ENCODE results near the gene XPO6. TPM values are rescaled to one million over a fixed set of nuclear protein-coding genes. Genes with fewer than 3 reads are reported as not detected.

XPO6 gene
- total and polyA plus RNA-seq, 4 donors: 28.0 to 103 (median 86.8) TPM

DNA sequence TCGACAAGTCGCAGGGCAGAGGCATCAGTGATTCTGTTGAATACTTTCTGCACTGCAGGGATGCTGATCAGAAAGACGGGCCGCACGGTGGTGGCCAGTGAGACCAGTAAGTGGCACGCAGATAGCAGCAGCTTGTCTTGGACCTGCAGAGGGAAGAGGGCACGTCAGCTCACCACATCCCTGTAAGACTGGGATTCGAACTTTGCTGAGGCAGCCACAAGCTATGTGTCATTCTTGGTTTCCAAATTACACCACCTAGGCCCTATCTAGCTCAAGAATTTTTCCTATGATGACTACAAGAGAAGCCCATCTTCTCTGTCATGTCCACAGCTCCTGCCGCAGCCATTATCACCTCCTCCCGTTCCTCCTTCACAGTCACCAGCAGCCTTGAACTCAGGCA lies 98.9 kb downstream of the XPO6 start:
- peaks cover 3 to 14% of the 10 kb centered on the region in 2 donors for H3K36me3 ChIP-seq (ENCODE audit: control insufficient read depth in 1 of 2, insufficient read depth in 2 of 2, low read length in 1 of 2)

DNA sequence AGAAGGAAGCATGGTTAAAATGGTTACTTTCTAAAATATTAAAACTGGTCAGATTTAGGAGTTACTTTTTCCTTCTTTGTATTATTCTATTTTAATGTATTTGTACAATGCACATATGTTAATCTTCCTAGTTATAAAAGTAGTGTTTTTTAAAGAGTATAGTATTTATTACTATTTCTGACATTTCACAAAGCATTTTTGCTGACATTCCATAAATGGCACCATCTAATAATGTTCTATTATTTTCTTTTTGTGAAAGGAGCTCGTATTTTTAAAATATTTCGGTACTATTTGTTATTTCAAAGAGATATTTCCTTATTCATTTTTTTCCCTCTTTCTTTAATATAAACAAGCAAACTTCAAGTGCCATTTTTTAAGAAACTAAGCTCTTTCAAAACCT lies 100.8 kb downstream of the XPO6 start:
- peaks cover 3 to 23% of the 10 kb centered on the region in 2 donors for H3K36me3 ChIP-seq (ENCODE audit: control insufficient read depth in 1 of 2, insufficient read depth in 2 of 2, low read length in 1 of 2)

More for the DNA sequence above, 98.9 kb downstream of the XPO6 start:
- no peak overlapping the region for H3K27ac ChIP-seq (ENCODE audit: low read depth in 1 of 2, low read length in 2 of 2)
- no peak overlapping the region for H3K4me3 ChIP-seq (ENCODE audit: low read length in 2 of 2)
- WGBS, 2 donors: 92 to 93% methylated on average over 10 of the region's 10 CpGs
- H3K4me1 ChIP-seq (ENCODE audit: control insufficient read depth in 1 of 2, insufficient read depth in 2 of 2, low read length in 2 of 2): no peaks in the 10 kb centered on the region
- no peaks in the 10 kb centered on the region for H3K9me3 ChIP-seq (ENCODE audit: control insufficient read depth, low read length)
- intact Hi-C loops (cut with DNase I): no loop called here
- no peaks in the 10 kb centered on the region for H3K27me3 ChIP-seq (ENCODE audit: control insufficient read depth in 1 of 2, insufficient read depth in 2 of 2, low read length in 1 of 2)
- no peak for DNase-seq
- ATAC-seq (ENCODE audit: low FRiP score): no peak

DNA sequence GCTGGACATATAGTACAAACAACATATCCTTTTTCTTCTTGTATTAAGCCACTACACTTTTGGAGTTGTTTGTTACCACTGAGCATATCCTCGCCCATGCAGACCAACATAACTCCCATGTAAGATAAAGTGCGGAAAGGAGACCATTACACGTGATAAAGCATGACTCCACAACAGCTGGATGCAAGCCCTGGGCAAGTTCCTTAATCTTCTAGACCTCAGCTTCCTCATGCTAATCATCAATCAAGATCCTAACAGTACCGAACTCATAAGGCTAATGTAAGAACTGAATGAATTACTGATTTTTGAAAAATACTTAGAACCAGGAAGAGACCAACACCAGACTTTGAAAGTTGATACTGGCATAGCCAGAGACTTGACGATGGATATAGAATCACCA lies 101.3 kb downstream of the XPO6 start:
- Histone ChIP-seq H3K9me3 (ENCODE audit: control insufficient read depth, low read length) (no peaks in the 10 kb centered on the region), H3K4me3 (ENCODE audit: low read length in 2 of 2) (no peak overlapping the region), H3K27ac (ENCODE audit: low read depth in 1 of 2, low read length in 2 of 2) (no peak overlapping the region), H3K27me3 (ENCODE audit: control insufficient read depth in 1 of 2, insufficient read depth in 2 of 2, low read length in 1 of 2) (no peaks in the 10 kb centered on the region), H3K36me3 (ENCODE audit: control insufficient read depth in 1 of 2, insufficient read depth in 2 of 2, low read length in 1 of 2) (peaks cover 0 to 24% of the 10 kb centered on the region in 2 donors), H3K4me1 (ENCODE audit: control insufficient read depth in 1 of 2, insufficient read depth in 2 of 2, low read length in 2 of 2) (no peaks in the 10 kb centered on the region)
- peak in 1 of 2 donors; percentile 44 for DNase-seq
- WGBS, 2 donors: 68 to 69% methylated on average over 5 of the region's 5 CpGs
- intact Hi-C loops (cut with DNase I): no loop called here
- ATAC-seq (ENCODE audit: low FRiP score): no peak

More for the DNA sequence above, 100.8 kb downstream of the XPO6 start:
- 9 to 10% methylated on average over 2 of the region's 2 CpGs for WGBS, 2 donors
- no peaks in the 10 kb centered on the region for H3K27me3 ChIP-seq (ENCODE audit: control insufficient read depth in 1 of 2, insufficient read depth in 2 of 2, low read length in 1 of 2)
- H3K9me3 ChIP-seq (ENCODE audit: control insufficient read depth, low read length): no peaks in the 10 kb centered on the region
- DNase-seq (no peak), ATAC-seq (ENCODE audit: low FRiP score) (no peak)
- intact Hi-C loops (cut with DNase I): no loop called here
- no peak overlapping the region for H3K4me3 ChIP-seq (ENCODE audit: low read length in 2 of 2)
- H3K27ac ChIP-seq (ENCODE audit: low read depth in 1 of 2, low read length in 2 of 2): no peak overlapping the region
- no peaks in the 10 kb centered on the region for H3K4me1 ChIP-seq (ENCODE audit: control insufficient read depth in 1 of 2, insufficient read depth in 2 of 2, low read length in 2 of 2)

DNA sequence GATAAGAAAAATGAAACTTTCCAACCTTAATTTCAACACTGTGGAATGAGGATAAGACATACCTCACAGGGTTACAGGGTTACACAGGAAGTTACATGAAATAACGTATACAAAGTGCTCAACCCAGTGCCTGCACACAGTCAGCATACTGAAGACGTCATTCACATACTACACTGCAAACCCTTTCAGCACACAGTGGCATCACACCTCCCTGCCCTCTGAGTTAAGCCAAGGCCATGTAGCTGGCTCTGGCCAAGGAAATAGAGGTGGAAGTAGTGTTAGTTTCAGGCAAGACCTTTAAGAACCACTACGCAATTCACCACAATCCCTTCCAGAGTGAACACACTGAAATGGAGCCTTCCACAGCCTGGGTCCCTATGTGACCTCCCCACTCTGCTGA lies 101.7 kb downstream of the XPO6 start:
- no peaks in the 10 kb centered on the region for H3K27me3 ChIP-seq (ENCODE audit: control insufficient read depth in 1 of 2, insufficient read depth in 2 of 2, low read length in 1 of 2)
- DNase-seq (no peak), ATAC-seq (ENCODE audit: low FRiP score) (peak; percentile 26)
- no peaks in the 10 kb centered on the region for H3K4me1 ChIP-seq (ENCODE audit: control insufficient read depth in 1 of 2, insufficient read depth in 2 of 2, low read length in 2 of 2)
- no peak overlapping the region for H3K27ac ChIP-seq (ENCODE audit: low read depth in 1 of 2, low read length in 2 of 2)
- intact Hi-C loops (cut with DNase I): no loop called here
- H3K9me3 ChIP-seq (ENCODE audit: control insufficient read depth, low read length): no peaks in the 10 kb centered on the region
- no peak overlapping the region for H3K4me3 ChIP-seq (ENCODE audit: low read length in 2 of 2)
- 40 to 53% methylated on average over 3 of the region's 3 CpGs for WGBS, 2 donors
- peaks cover 0 to 24% of the 10 kb centered on the region in 2 donors for H3K36me3 ChIP-seq (ENCODE audit: control insufficient read depth in 1 of 2, insufficient read depth in 2 of 2, low read length in 1 of 2)

DNA sequence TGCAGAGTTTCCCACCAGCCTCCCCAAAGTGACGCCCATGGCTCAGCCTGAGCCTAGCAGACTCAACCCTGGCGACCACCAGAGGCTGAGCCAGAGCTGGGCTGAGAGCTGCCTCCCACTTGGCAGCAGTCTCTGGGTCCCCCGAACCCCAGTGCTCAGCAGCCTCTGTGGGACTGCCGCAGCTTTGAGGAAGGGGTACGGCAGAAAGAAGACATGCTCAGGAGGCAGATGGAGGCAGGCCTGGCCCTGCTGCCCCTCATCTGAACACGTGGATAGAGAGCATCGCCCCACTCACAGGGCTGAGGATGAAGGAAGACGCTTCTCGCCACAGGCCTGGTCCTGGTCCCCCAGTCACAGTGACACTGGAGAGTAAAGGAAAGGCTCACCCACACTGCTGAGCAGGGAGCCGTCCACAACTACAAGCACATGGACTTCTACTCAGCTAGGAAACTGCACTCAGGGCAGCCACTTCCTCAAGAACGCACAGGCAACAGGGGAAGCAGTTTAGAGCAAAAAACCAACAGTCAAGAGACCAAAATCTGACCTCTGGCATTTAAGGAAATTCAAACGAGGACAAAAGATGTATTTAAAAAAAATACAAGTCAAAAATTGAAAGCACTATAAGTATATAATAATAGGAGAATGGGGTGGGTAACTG lies 103.0 kb downstream of the XPO6 start:
- ATAC-seq (ENCODE audit: low FRiP score): no peak
- WGBS, 2 donors: 81 to 84% methylated on average over 12 of the region's 12 CpGs
- H3K4me1 ChIP-seq (ENCODE audit: control insufficient read depth in 1 of 2, insufficient read depth in 2 of 2, low read length in 2 of 2): no peaks in the 10 kb centered on the region
- no peaks in the 10 kb centered on the region for H3K9me3 ChIP-seq (ENCODE audit: control insufficient read depth, low read length)
- H3K36me3 ChIP-seq (ENCODE audit: control insufficient read depth in 1 of 2, insufficient read depth in 2 of 2, low read length in 1 of 2): peaks cover 0 to 31% of the 10 kb centered on the region in 2 donors
- intact Hi-C loops (cut with DNase I): no loop called here
- DNase-seq: no peak
- no peak overlapping the region for H3K27ac ChIP-seq (ENCODE audit: low read depth in 1 of 2, low read length in 2 of 2)
- H3K4me3 ChIP-seq (ENCODE audit: low read length in 2 of 2): no peak overlapping the region
- H3K27me3 ChIP-seq (ENCODE audit: control insufficient read depth in 1 of 2, insufficient read depth in 2 of 2, low read length in 1 of 2): no peaks in the 10 kb centered on the region

DNA sequence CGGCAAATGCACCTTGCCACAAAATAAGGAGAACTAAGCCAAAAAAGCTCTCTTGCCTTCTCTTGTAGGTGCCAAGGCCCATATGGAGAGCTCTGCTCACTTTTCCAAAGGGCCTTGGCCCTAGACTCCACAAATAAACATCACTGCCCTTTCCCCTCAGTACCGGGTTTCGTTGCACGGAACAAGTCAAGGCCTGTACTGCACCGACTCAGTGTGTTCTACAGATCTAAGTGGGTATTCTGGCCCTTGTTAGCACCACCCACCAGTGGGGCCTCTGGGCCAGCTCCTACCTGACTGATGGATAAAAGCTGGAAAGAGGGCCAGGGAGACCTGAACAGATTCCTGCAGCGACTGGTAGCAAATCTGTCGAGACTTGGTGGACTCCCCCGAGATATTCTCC lies 104.5 kb downstream of the XPO6 start:
- H3K36me3 ChIP-seq (ENCODE audit: control insufficient read depth in 1 of 2, insufficient read depth in 2 of 2, low read length in 1 of 2): peaks cover 4 to 34% of the 10 kb centered on the region in 2 donors
- no peak for ATAC-seq (ENCODE audit: low FRiP score)

DNA sequence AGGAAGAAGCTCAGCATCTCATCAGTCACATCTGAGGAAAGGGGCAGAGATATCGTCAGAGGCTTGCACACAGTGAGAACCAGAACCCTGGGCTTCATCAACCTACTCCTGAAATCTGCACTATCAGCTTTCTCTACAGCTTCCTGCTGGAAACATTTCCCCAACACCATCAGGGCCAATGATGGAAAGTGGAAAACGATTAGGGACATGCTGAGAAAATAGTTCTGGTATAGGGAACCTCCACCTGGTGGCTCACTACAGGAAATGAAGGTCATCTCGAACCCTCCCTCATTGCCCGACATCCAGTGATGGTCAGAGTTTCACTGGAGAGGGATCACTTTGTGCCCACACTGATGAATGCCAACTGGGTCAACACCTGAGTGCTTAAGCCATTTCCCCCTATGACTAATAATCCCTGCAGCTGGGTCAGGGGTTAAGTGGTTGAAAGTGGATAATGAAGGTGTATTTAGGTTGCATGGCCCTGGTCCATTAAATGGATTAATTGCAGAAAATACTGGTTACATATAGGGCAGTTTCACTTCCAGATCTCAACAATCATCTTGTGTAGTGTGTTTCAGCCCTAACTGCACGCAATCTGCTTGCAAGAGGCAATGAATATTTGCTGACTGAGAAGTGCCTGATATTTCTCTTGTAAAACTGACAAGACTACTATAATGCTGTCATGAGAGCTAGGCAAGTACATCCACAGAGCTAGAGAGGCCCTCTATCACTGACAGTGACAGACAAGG lies 105.1 kb downstream of the XPO6 start:
- Histone ChIP-seq H3K4me3 (ENCODE audit: low read length in 2 of 2) (no peak overlapping the region), H3K27ac (ENCODE audit: low read depth in 1 of 2, low read length in 2 of 2) (no peak overlapping the region), H3K36me3 (ENCODE audit: control insufficient read depth in 1 of 2, insufficient read depth in 2 of 2, low read length in 1 of 2) (peaks cover 8 to 36% of the 10 kb centered on the region in 2 donors), H3K9me3 (ENCODE audit: control insufficient read depth, low read length) (no peaks in the 10 kb centered on the region), H3K4me1 (ENCODE audit: control insufficient read depth in 1 of 2, insufficient read depth in 2 of 2, low read length in 2 of 2) (no peaks in the 10 kb centered on the region), H3K27me3 (ENCODE audit: control insufficient read depth in 1 of 2, insufficient read depth in 2 of 2, low read length in 1 of 2) (no peaks in the 10 kb centered on the region)
- ATAC-seq (ENCODE audit: low FRiP score): no peak
- intact Hi-C loops (cut with DNase I): no loop called here
- 87 to 89% methylated on average over 5 of the region's 5 CpGs for WGBS, 2 donors
- DNase-seq: no peak

More for the DNA sequence above, 104.5 kb downstream of the XPO6 start:
- Histone ChIP-seq H3K27ac (ENCODE audit: low read depth in 1 of 2, low read length in 2 of 2) (no peak overlapping the region), H3K4me1 (ENCODE audit: control insufficient read depth in 1 of 2, insufficient read depth in 2 of 2, low read length in 2 of 2) (no peaks in the 10 kb centered on the region), H3K4me3 (ENCODE audit: low read length in 2 of 2) (no peak overlapping the region), H3K9me3 (ENCODE audit: control insufficient read depth, low read length) (no peaks in the 10 kb centered on the region), H3K27me3 (ENCODE audit: control insufficient read depth in 1 of 2, insufficient read depth in 2 of 2, low read length in 1 of 2) (no peaks in the 10 kb centered on the region)
- DNase-seq: no peak
- intact Hi-C loops (cut with DNase I): no loop called here
- 90 to 94% methylated on average over 8 of the region's 8 CpGs for WGBS, 2 donors

DNA sequence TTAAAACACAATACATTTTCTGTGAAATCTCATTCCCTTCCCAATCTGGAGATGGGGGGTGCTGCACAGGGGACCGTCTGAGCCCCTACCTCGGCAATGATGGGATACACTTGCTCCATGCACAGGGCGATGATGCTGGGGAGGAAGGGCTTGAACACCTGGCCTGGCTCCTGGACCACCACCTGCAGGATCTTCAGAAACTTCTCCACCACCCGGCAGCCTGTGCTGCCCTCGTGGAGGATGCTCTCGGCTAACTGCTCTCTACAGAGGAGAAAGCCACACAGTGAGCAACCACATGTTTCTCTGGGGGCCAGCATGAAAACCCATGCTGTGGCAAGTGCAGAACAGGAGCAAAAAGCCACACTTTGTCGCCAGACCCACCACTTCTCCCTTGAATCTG lies 105.8 kb downstream of the XPO6 start:
- peaks cover 8 to 40% of the 10 kb centered on the region in 2 donors for H3K36me3 ChIP-seq (ENCODE audit: control insufficient read depth in 1 of 2, insufficient read depth in 2 of 2, low read length in 1 of 2)
- WGBS, 2 donors: 93 to 94% methylated on average over 7 of the region's 7 CpGs
- intact Hi-C loops (cut with DNase I): no loop called here
- H3K4me3 ChIP-seq (ENCODE audit: low read length in 2 of 2): no peak overlapping the region
- no peaks in the 10 kb centered on the region for H3K27me3 ChIP-seq (ENCODE audit: control insufficient read depth in 1 of 2, insufficient read depth in 2 of 2, low read length in 1 of 2)
- no peak for ATAC-seq (ENCODE audit: low FRiP score)
- no peak for DNase-seq
- H3K9me3 ChIP-seq (ENCODE audit: control insufficient read depth, low read length): no peaks in the 10 kb centered on the region
- no peaks in the 10 kb centered on the region for H3K4me1 ChIP-seq (ENCODE audit: control insufficient read depth in 1 of 2, insufficient read depth in 2 of 2, low read length in 2 of 2)
- H3K27ac ChIP-seq (ENCODE audit: low read depth in 1 of 2, low read length in 2 of 2): no peak overlapping the region

DNA sequence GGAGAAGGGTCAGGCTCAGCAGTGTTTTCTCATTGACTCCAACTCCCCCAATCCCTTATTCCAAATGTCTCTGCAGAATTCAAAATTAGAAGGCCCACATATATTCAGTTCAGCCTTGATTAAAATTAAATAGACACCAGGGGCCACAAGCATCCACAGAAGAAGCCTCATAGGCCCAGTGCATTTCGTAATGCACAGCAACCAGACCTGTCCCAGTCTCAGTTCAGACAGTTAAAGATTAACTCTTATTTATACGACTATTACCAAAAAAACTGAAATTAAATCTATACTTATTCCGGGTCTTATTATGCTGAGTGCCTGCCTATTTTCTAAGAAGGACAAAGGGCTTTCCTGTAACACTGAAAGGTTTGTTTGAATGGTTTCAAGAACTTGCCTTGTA lies 106.5 kb downstream of the XPO6 start:
- Histone ChIP-seq H3K27ac (ENCODE audit: low read depth in 1 of 2, low read length in 2 of 2) (no peak overlapping the region), H3K27me3 (ENCODE audit: control insufficient read depth in 1 of 2, insufficient read depth in 2 of 2, low read length in 1 of 2) (no peaks in the 10 kb centered on the region), H3K4me1 (ENCODE audit: control insufficient read depth in 1 of 2, insufficient read depth in 2 of 2, low read length in 2 of 2) (no peaks in the 10 kb centered on the region), H3K4me3 (ENCODE audit: low read length in 2 of 2) (no peak overlapping the region), H3K36me3 (ENCODE audit: control insufficient read depth in 1 of 2, insufficient read depth in 2 of 2, low read length in 1 of 2) (peaks cover 8 to 43% of the 10 kb centered on the region in 2 donors), H3K9me3 (ENCODE audit: control insufficient read depth, low read length) (no peaks in the 10 kb centered on the region)
- ATAC-seq (ENCODE audit: low FRiP score): no peak
- DNase-seq: no peak
- intact Hi-C loops (cut with DNase I): no loop called here
- 91% methylated on average over 3 of the region's 3 CpGs for WGBS, 2 donors
